Activated CD8-positive, alpha-beta memory T cell treated with anti-CD3 and anti-CD28 coated beads, Interleukin-2, amount 10 ng/mL, durations not matched to agents 7 days and 5 days (primary cell): Measurements from ENCODE around the gene WDR54. TPM values are rescaled to one million over a fixed set of nuclear protein-coding genes. Genes with fewer than 3 reads are reported as not detected.
"Not testable (repeated sequence)": the region's sequence is repeated elsewhere in the genome, so short reads cannot be mapped to it uniquely, and the experiment has no call there.

Source experiments
- ATAC-seq: fragments of 150-1000 bp; cut with Tn5 transposase; one replicate; pipeline ENCODE4 v1.10.0; 2021; ENCODE audit warnings: moderate library complexity
- CTCF ChIA-PET: fragments of 350-600 bp; sonication (Branson Sonifier 250); formaldehyde crosslinking; loops from one replicate; lab custom pipeline; 2021; ENCODE audit warnings: antibody characterized with exemption; lab: Charles Lee
- DNase-seq: peaks from one replicate; pipeline ENCODE4 v3.0.0-alpha.2; 2020
- H3K27ac Mint-ChIP-seq: one replicate; pipeline ENCODE4 v1.8.0; 2021; ENCODE audit warnings: mild to moderate bottlenecking, mixed read lengths
- H3K27me3 Mint-ChIP-seq: one replicate; pipeline ENCODE4 v1.8.0; 2021; ENCODE audit warnings: mixed read lengths
- H3K36me3 Mint-ChIP-seq: one replicate; pipeline ENCODE4 v1.8.0; 2021; ENCODE audit warnings: mild to moderate bottlenecking, mixed read lengths
- H3K4me1 Mint-ChIP-seq: one replicate; pipeline ENCODE4 v1.8.0; 2021; ENCODE audit warnings: mixed read lengths
- H3K4me3 Mint-ChIP-seq: one replicate; pipeline ENCODE4 v1.8.0; 2021; ENCODE audit warnings: mild to moderate bottlenecking, moderate library complexity, mixed read lengths
- H3K9me3 Mint-ChIP-seq: one replicate; pipeline ENCODE4 v1.8.0; 2022; ENCODE audit warnings: low read depth, mixed read lengths
- total RNA-seq, 2 experiments: library from RNA; stranded (reverse); gene quantifications; one replicate each; pipeline ENCODE4 v1.2.3, GENCODE V29; 2021

The WDR54 gene
- total RNA-seq, 2 experiments from 2014 or later, result 82.7 to 84.0 TPM

DNA sequence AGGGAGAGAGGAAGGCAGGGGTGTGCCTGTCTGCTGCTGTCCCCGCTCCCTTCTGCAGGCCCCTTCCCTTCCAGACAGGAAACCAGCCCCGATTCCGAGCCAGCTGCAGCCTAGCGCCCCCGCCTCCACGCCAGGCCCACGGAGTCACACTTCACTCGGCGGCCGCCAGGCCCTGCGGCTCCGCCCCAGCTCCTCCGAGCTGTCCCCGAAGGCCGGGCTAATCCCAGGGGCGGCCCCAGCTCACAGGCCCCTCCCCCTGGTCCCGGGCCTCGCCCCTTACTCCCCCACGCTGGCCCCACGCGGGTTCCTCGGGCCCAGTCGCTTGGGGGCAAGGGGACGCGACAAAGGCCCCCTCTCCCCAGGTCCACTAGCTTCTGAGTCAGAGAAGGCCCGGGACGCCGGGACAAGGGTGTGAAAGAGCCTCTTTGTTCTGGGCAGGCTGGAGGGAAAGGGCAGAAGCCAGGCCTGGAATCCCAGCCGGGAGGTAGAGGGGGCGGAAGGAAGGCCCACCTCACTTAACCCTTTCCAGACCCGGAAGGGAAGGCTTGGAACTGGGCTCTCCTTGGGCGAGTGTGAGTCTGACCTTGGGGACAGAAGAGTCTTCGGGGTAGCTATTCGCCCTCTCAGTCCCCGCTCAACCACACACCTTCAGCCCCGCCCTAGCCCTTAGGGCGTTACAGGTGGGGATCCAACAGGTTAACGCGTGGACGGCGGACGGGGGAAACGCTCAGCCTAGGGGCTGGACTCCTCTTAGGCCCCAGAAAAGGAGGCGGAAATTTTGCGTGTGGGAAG is 19.0 kb downstream of the WDR54 start:
- peak; percentile 87 for ATAC-seq
- DNase-seq, result no peak
- H3K27me3 Mint-ChIP-seq, result peaks cover 60% of the 10 kb centered on the region
- no peaks in the 10 kb centered on the region for H3K9me3 Mint-ChIP-seq
- peaks cover 10% of the 10 kb centered on the region for H3K4me1 Mint-ChIP-seq
- no peak overlapping the region for H3K27ac Mint-ChIP-seq
- CTCF ChIA-PET, result interaction anchor here (0.9 to 1.1 kb wide), 4 partner anchors 15 to 145 kb away, joined by 3 to 4 read pairs (median 3); partner anchors contain the start of gene INO80B
- H3K36me3 Mint-ChIP-seq, result no peaks in the 10 kb centered on the region
- H3K4me3 Mint-ChIP-seq, result no peak overlapping the region

GRCh38 chr2:74441170-74441689 is 19.7 kb downstream of the WDR54 start:
- H3K4me1 Mint-ChIP-seq, result peaks cover 10% of the 10 kb centered on the region
- CTCF ChIA-PET, result interaction anchor here (1.0 kb wide), 1 partner anchor 15 kb away, joined by 3 read pairs; no protein-coding TSS in a partner anchor
- no peaks in the 10 kb centered on the region for H3K36me3 Mint-ChIP-seq
- peak overlapping the region; percentile 15 for H3K4me3 Mint-ChIP-seq
- ATAC-seq, result no peak
- peaks cover 60% of the 10 kb centered on the region for H3K27me3 Mint-ChIP-seq
- H3K27ac Mint-ChIP-seq, result no peak overlapping the region
- no peaks in the 10 kb centered on the region for H3K9me3 Mint-ChIP-seq
- no peak for DNase-seq

GRCh38 chr2:74441690-74442482 is 20.4 kb downstream of the WDR54 start, which contains the start of gene RTKN:
RTKN (minus strand) TSS chr2:74441937; CDS start chr2:74441816, 121 bp downstream.
- CTCF ChIA-PET, result no interaction called here
- no peak for DNase-seq
- H3K27me3 Mint-ChIP-seq, result peaks cover 62% of the 10 kb centered on the region
- H3K4me3 Mint-ChIP-seq, result peak within 1 kb of the TSS; percentile 50
- peaks cover 10% of the 10 kb centered on the region for H3K4me1 Mint-ChIP-seq
- H3K9me3 Mint-ChIP-seq, result no peaks in the 10 kb centered on the region
- ATAC-seq, result peak; percentile 46
- no peaks in the 10 kb centered on the region for H3K36me3 Mint-ChIP-seq
- H3K27ac Mint-ChIP-seq, result no peak within 1 kb of the TSS

DNA sequence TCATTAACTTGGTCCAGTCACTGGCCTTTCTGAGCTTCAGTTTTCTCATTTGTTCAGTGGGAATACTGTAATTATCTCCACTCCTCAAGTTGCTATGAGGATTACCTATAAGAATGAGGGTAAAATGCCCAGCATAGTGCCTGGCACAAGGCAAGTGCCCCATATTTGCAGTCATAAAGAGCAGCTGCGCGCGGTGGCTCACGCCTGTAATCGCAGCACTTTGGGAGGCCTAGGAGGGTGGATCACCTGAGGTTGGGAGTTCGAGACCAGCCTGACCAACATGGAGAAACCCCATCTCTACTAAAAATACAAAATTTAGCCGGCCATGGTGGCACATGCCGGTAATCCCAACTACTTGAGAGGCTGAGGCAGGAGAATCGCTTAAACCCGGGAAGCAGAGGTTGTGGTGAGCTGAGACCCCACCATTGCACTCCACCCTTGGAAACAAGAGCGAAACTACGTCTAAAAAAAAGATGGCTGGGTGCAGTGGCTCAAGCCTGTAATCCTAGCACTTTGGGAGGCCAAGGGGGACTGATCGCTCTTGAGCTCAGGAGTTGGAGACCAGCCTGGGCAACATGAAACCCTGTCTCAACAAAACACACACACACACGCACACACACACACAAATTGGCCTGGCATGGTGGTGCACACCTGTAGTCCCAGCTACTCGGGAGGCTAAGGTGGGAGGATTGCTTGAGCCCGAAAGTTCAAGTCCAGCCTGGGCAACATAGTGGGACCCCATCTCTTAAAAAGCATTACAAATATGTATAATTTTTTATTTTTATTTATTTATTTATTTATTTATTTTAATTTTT is 21.2 kb downstream of the WDR54 start:
- CTCF ChIA-PET, result not testable (repeated sequence)

DNA sequence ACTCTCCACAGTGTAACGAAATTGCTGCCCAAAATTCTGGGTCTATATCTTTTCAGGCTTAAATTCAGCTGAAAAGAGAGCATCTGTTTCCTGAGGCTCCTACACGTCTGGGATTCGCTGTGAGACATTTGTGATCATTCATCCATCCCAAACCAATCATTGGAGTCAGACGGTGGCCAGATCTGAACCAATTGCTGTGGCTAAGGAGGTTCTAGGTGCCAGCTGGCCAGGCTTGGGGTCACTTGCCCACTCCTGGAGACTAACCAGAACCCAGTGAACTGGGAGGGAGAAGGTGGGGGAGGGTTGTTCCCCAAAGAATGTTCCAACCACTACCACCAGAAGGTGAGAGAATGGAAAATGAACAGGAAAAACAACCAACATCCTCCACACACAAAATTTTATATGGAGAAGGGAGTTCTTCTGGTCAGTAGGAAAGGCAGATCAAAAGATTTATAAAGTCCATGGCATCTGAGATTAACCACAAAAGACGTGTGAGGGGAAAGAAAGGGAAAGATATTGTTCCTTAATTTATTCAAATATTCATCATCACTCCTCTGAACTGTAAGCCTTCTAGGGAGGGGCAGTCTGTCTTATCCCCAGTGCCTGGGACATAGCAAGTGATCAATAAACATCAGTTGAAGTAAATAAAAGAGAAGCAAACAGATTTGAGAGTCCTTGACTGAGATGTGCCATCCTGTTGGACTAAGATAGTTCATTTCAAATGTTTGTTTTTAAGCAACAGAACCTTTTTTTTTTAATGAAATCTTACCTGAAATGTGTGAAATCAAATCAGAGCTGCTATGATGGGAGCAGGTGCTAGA is 23.2 kb downstream of the WDR54 start:
- DNase-seq (no peak), ATAC-seq (no peak)
- Mint-ChIP-seq H3K4me3 (no peak overlapping the region), H3K27ac (no peak overlapping the region), H3K9me3 (no peaks in the 10 kb centered on the region), H3K4me1 (peaks cover 8% of the 10 kb centered on the region), H3K36me3 (no peaks in the 10 kb centered on the region), H3K27me3 (peaks cover 52% of the 10 kb centered on the region)
- CTCF ChIA-PET, result no interaction called here

More for the DNA sequence above, 21.2 kb downstream of the WDR54 start:
- not testable (repeated sequence) for H3K9me3 Mint-ChIP-seq, DNase-seq, ATAC-seq, H3K36me3 Mint-ChIP-seq, H3K27ac Mint-ChIP-seq, H3K4me1 Mint-ChIP-seq
- H3K27me3 Mint-ChIP-seq, result peaks cover 67% of the 10 kb centered on the region
- H3K4me3 Mint-ChIP-seq, result peak overlapping the region; percentile 50

DNA sequence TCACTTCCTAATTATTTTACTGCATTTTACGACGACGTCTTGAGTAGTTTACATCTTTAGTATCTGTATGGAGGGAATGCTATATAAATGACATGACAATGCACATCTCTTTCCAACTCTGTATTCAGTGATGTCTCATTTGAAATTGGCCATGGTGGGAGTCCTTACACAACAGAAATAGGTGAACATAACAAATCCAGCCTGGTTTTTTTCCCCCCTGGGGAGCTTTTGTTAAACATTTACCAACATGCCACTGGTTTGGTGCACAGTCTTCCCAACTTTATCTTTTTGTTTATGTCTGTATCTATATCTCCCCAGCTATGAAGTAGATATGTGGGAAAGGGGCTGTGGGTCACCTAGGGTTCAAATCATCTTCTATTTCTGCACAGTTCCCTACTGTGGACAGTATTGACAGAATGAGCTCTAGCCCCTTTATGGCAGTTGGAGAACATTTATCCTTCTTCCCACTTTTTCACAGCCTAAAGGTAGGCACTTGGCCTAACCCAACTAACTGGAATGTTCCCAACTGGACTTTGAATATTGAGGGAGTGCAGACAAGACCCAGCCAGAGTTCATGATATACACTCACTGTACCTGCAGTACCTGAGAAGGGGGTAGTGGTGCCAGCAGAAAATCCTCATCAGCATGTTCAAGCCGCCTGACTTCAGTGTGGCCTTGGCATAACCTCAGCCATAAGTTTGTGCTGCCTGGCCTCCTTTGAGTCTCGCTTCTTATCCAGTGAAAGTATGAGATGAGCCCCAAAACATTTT is 25.9 kb downstream of the WDR54 start:
- peaks cover 4% of the 10 kb centered on the region for H3K4me1 Mint-ChIP-seq
- no peak for ATAC-seq
- CTCF ChIA-PET, result no interaction called here
- no peaks in the 10 kb centered on the region for H3K36me3 Mint-ChIP-seq
- H3K4me3 Mint-ChIP-seq, result no peak overlapping the region
- H3K27me3 Mint-ChIP-seq, result peaks cover 31% of the 10 kb centered on the region
- DNase-seq, result no peak
- H3K27ac Mint-ChIP-seq, result no peak overlapping the region
- H3K9me3 Mint-ChIP-seq, result no peaks in the 10 kb centered on the region

- Mint-ChIP-seq H3K9me3 (no peaks in the 10 kb centered on the region), H3K36me3 (no peaks in the 10 kb centered on the region), H3K27me3 (peaks cover 26% of the 10 kb centered on the region), H3K27ac (no peak overlapping the region), H3K4me1 (peaks cover 13% of the 10 kb centered on the region), H3K4me3 (no peak overlapping the region)
- ATAC-seq (no peak), DNase-seq (no peak)
- CTCF ChIA-PET, result no interaction called here
These were observed 27.2 kb downstream of the WDR54 start for GRCh38 chr2:74448771-74449170.

DNA sequence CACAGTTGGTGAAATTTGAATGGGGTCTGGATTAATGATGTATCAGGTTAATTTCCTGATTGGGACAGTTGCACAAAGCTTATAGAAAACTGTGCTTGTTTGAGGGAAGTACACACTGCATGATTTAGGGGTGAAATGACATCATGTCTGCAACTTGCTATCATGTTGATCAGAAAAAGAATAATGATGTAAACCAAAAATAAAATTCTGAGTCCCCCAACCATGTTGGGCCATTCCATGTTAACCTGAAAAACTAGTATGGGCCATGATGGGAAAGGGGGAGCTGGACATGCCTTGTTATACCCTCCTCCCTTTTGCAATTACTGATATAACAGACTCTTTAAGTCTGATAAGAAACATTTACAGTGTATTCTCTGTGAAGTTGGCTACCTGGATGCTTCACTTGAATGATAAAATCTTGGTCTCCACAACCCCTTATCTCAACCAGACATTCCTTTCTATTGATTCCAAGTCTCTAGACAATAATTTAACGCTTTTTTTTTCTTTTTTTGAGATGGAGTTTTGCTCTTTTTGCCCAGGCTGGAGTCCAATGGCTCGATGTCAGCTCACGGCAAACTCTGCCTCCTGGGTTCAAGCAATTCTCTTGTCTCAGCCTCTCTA is 29.1 kb downstream of the WDR54 start:
- Mint-ChIP-seq H3K9me3 (no peaks in the 10 kb centered on the region), H3K27me3 (peaks cover 10% of the 10 kb centered on the region), H3K27ac (no peak overlapping the region), H3K36me3 (peaks cover 1% of the 10 kb centered on the region), H3K4me3 (no peak overlapping the region), H3K4me1 (peaks cover 26% of the 10 kb centered on the region)
- CTCF ChIA-PET, result interaction anchor here (1.2 kb wide), 1 partner anchor 43 kb away, joined by 3 read pairs; no protein-coding TSS in a partner anchor
- DNase-seq (no peak), ATAC-seq (no peak)

DNA sequence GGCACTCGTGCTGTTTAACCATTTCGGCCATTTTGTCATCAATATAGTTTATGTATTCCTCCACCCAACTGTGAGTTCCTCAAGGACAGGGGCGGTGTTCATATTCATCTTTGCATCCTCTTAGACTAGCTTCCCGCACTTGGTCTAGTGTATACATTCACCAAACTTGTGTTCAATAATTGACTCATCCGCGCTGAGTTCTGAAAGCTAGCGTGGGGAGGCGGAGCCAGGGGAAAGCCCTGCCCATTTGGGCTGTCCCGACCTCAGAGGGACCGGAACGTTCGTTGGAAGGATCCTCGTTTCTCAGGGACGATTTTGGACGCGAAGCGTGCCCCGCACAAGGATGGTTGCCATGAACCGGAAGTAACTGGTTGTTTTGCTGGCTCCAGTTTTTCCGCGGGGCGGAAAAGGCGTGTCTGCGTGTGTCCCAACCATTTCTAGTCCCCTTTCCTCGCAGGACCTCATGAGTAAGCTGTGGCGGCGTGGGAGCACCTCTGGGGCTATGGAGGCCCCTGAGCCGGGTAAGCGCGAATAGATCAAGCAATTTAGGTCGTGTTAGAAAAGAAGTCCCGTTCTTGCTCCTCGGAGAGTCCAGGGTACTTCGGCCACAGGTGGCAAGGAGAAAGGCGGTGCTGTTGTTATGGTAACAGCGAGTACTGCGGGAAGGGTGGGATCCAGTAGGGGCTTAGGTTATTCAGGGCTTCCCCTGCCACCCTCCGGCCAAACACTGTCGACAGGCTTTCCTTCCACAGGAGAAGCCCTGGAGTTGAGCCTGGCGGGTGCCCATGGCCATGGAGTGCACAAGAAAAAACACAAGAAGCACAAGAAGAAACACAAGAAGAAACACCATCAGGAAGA is 33.4 kb downstream of the WDR54 start, which contains the start of gene INO80B:
Gene INO80B (plus strand): TSS at position 434 of the 858 bp plus-strand sequence. CDS start 30 bp downstream, at position 464.
- CTCF ChIA-PET, result interaction anchor here (0.8 to 7.4 kb wide), 12 partner anchors 11 to 205 kb away, joined by 3 to 66 read pairs (median 4); partner anchors contain the start of genes C2orf81, CCDC142, LBX2 and MOGS
- Mint-ChIP-seq H3K4me3 (peak within 1 kb of the TSS; percentile 94), H3K36me3 (peaks cover 4% of the 10 kb centered on the region), H3K27ac (peak within 1 kb of the TSS; percentile 89), H3K9me3 (no peaks in the 10 kb centered on the region), H3K4me1 (peaks cover 54% of the 10 kb centered on the region), H3K27me3 (no peaks in the 10 kb centered on the region)
- DNase-seq (peak; percentile 98), ATAC-seq (peak; percentile 53)

- Mint-ChIP-seq H3K27me3 (no peaks in the 10 kb centered on the region), H3K4me1 (peaks cover 59% of the 10 kb centered on the region), H3K36me3 (peaks cover 9% of the 10 kb centered on the region), H3K9me3 (no peaks in the 10 kb centered on the region), H3K27ac (peak overlapping the region; percentile 95), H3K4me3 (peak overlapping the region; percentile 94)
- DNase-seq, result no peak
- CTCF ChIA-PET, result interaction anchor here (1.2 to 7.4 kb wide), 8 partner anchors 9 to 109 kb away, joined by 3 to 66 read pairs (median 10); partner anchors contain the start of genes AUP1, CCDC142, HTRA2 and MOGS
- ATAC-seq, result no peak
These were observed 35.6 kb downstream of the WDR54 start for GRCh38 chr2:74457129-74457548.
